Measurements from ENCODE around the gene DNAJB2. TPM values are rescaled to one million over a fixed set of nuclear protein-coding genes. Genes with fewer than 3 reads are reported as not detected.
A peak's percentile ranks its signal among the peaks of the same experiment; 100 is the strongest.

DNAJB2 gene
- polyA plus RNA-seq, 1 of the 3 experiments (the other 2 are of a cell fraction): 39.9 TPM

DNA sequence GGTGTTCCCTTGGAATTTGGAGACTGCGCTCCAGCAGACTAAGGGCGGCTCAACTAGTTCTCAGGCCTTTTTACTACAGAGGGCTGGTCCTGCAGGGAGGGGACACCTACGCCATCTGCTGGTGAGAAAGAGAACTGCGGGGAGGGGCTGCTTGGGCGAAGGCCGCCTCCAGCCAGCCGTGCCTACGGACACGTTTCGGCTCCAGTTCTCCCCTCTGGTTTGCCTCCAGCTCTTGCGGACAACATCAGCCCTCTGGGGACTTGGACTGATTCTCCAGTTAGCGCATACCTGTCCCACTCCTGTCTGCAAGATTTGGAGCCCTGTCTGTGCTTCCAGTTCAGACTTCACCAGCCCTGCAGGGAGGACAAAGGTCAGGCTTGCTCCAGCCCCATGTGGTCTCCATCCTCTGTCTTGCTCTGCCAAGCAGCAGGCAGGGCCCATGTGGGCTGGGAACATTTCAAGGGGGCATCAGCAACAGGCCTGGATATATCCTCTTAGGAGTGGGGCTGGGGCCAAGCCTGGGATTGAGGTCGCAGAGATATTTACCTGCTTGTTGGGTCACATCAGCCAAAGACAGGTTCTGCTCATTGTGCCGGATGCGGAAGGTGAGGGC is 19.7 kb downstream of the DNAJB2 start:
- Histone ChIP-seq H2AFZ (ENCODE audit: low read depth) (no peak overlapping the region), H3K9me3 (no peaks in the 10 kb centered on the region), H3K27me3 (ENCODE audit: insufficient read depth) (no peaks in the 10 kb centered on the region), H3K9ac (no peak overlapping the region), H3K4me2 (no peak overlapping the region), H4K20me1 (ENCODE audit: insufficient read depth) (no peaks in the 10 kb centered on the region), H3K4me1 (ENCODE audit: control insufficient read depth in 1 of 2, insufficient read depth in 2 of 2, low read depth in 1 of 2, low read length in 1 of 2) (peaks cover 0 to 7% of the 10 kb centered on the region in 2 experiments; a peak in 1 of 4 replicates), H3F3A (replicated peaks; ENCODE audit: insufficient read depth) (no peaks in the 10 kb centered on the region), H3K79me2 (ENCODE audit: insufficient read depth) (no peaks in the 10 kb centered on the region), H3K36me3 (replicated peaks in 1 of 2; ENCODE audit: control insufficient read depth in 1 of 2, insufficient read depth in 2 of 2, low read length in 1 of 2) (no peaks in the 10 kb centered on the region), H3K27ac (ENCODE audit: low read depth in 2 of 2, low read length in 1 of 2) (no peak overlapping the region), H3K9me2 (no peaks in the 10 kb centered on the region), H3K4me3 (ENCODE audit: low read depth in 2 of 2, low read length in 1 of 2) (peak overlapping the region in 1 of 2 experiments; percentile 5; a peak in 1 of 4 replicates)
- TF ChIP-seq CHD2 (IDR thresholded peaks at IDR 0.05; ENCODE audit: low read length, partially characterized antibody) (peak; percentile 23), NFIC (IDR thresholded peaks at IDR 0.05; ENCODE audit: borderline replicate concordance) (no peak), SMC3 (IDR thresholded peaks at IDR 0.05; ENCODE audit: low read depth, low read length) (peak; percentile 86), TCF12 (IDR thresholded peaks at IDR 0.05) (no peak), MEF2A (IDR thresholded peaks at IDR 0.05; ENCODE audit: borderline replicate concordance, low read depth) (no peak), FOSL2 (IDR thresholded peaks at IDR 0.05; ENCODE audit: borderline replicate concordance, low read depth) (no peak), FOXM1 (IDR thresholded peaks at IDR 0.05; ENCODE audit: low read depth) (no peak), RAD21 (IDR thresholded peaks at IDR 0.05; ENCODE audit: low read length) (peak; percentile 73), RCOR1 (IDR thresholded peaks at IDR 0.05; ENCODE audit: low read length) (no peak)
- TF ChIP-seq, protein P1, sequence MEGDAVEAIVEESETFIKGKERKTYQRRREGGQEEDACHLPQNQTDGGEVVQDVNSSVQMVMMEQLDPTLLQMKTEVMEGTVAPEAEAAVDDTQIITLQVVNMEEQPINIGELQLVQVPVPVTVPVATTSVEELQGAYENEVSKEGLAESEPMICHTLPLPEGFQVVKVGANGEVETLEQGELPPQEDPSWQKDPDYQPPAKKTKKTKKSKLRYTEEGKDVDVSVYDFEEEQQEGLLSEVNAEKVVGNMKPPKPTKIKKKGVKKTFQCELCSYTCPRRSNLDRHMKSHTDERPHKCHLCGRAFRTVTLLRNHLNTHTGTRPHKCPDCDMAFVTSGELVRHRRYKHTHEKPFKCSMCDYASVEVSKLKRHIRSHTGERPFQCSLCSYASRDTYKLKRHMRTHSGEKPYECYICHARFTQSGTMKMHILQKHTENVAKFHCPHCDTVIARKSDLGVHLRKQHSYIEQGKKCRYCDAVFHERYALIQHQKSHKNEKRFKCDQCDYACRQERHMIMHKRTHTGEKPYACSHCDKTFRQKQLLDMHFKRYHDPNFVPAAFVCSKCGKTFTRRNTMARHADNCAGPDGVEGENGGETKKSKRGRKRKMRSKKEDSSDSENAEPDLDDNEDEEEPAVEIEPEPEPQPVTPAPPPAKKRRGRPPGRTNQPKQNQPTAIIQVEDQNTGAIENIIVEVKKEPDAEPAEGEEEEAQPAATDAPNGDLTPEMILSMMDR (IDR thresholded peaks at IDR 0.05): peak; percentile 92
- TF ChIP-seq, protein P2, sequence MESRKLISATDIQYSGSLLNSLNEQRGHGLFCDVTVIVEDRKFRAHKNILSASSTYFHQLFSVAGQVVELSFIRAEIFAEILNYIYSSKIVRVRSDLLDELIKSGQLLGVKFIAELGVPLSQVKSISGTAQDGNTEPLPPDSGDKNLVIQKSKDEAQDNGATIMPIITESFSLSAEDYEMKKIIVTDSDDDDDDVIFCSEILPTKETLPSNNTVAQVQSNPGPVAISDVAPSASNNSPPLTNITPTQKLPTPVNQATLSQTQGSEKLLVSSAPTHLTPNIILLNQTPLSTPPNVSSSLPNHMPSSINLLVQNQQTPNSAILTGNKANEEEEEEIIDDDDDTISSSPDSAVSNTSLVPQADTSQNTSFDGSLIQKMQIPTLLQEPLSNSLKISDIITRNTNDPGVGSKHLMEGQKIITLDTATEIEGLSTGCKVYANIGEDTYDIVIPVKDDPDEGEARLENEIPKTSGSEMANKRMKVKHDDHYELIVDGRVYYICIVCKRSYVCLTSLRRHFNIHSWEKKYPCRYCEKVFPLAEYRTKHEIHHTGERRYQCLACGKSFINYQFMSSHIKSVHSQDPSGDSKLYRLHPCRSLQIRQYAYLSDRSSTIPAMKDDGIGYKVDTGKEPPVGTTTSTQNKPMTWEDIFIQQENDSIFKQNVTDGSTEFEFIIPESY (IDR thresholded peaks at IDR 0.05; ENCODE audit: borderline replicate concordance, low read depth): no peak
- TF ChIP-seq, protein P3, sequence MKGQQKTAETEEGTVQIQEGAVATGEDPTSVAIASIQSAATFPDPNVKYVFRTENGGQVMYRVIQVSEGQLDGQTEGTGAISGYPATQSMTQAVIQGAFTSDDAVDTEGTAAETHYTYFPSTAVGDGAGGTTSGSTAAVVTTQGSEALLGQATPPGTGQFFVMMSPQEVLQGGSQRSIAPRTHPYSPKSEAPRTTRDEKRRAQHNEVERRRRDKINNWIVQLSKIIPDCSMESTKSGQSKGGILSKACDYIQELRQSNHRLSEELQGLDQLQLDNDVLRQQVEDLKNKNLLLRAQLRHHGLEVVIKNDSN (IDR thresholded peaks at IDR 0.05; ENCODE audit: borderline replicate concordance, low read depth): no peak
- 69% methylated on average over 3 of the region's 15 CpGs for WGBS (ENCODE audit: low lambda C conversion rate)
- CTCF ChIA-PET: interaction anchor here (0.7 to 6.7 kb wide), 38 partner anchors 9 to 262 kb away, joined by 3 to 72 read pairs (median 5); partner anchors contain the start of genes ABCB6, ANKZF1, ATG9A and CNPPD1
- DNase-seq: peak; percentile 93
- POLR2A ChIA-PET: interaction anchor here (0.8 to 1.9 kb wide), 2 partner anchors 11 to 122 kb away, joined by 4 read pairs; partner anchors contain the start of gene CNPPD1
